ENCODE results near the gene GATA2.

Gene GATA2

DNA sequence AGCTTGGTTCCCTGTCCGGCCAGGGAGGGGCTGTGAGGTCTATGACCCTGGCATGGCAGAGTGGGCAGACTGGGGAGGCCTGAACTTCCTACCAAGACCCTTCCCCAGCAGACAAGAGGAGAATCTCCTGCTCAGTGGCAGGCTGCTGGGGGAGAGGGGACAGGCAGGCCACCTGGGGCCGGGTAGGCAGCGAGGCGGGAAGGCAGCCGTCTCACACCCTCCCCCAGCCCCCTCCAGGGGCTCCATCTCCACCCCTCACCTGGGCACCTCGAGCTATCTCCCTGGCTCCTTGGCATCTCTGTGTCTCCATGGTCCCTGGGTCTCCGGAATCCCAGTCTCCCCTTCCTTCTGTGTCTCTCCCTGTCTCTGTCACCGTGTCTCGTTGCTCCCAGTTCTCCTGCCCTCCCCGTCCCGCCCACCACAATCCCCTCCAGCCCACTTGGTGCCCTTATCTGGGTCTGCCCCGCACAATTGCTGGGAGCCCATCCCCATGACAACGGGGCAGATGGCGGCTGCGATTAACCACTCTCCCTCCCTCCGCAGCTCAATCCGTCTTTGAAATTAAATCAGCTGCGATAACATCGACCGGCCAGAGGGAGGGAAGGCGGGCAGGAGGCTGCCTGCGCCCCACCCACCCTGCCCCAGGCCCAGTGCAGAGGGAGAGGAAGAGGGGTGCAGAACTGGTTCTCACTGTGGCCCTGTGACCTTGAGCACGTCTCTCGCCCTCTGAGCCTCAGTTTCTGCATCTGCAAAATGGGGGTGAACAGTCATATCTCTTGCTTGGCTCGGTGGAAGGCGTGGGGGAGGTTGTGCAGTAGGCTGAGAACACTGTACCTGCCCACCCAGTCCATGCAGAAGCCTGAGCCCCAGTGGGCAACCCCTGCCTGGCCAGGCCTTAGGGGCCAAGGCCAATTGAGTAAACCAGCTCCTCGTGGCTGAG lies 36.0 kb downstream of the GATA2 start:
- DNase-seq (ENCODE audit: low read depth in 2 of 2) = no peak

DNA sequence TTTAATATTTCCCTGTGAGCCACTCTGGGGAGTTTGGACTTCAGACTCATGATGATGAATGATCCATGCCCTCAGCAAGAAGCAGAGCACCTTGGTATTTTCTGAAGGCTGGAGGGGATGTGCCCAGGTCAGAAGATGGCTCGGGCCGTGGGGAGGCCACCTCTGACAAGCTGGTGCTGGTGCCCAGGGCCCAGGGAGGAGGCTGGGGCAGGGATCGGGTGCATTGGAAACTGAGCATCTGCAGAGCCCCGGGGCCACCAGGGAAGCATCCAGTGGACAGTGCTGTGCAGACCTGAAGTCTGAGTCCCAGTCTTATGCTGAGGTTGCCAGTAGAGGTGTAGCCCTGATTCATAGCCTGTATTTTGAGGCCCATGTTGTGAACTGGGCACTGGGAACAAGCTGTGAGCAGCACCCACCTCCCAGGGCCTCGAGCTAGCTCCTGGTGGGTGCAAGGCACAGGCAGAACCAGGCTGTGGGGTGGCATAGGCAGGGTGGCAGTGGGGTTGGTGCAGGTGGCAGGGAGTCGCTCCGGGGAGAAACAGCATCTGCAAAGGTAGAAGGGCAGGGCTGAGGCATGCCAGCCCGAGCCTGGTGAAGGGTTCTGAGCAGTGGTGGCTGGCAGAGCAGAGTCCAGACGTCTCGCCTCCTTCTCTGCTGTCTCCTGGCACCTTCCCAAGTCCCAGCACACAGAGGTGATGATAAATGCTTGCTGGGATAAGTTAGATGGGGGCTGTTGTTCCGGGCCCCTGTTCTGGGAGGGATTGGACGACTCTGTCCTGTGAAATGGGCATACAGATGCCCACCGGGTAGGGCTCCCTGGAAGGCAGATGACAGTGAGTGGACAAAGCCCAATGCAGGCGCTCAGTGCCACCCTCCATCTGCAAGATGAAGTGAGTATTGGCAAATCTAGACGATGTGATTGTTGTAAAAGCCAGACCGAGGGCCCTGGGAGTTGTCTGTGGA lies 36.9 kb downstream of the GATA2 start:
- no peak for DNase-seq (ENCODE audit: low read depth in 2 of 2)

DNA sequence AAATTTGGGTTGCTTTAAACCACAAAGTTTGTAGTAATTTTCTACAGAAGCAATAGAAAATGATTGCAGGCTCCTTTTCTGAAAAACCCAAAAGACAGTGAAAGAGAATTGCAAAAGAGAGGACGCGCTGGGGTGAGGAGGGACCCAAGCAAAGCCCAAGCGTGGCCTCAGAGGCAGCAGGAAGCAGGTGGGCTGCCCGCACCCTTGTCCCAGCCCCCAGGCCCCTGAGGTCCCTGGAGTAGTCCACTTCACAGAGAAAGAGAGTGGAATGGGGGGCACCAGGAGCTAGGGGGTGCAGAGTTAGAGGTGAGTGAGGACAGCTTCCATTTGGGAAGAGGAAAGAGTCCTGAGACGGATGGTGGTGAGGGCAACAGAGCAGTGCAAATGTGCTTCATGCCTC lies 37.9 kb downstream of the GATA2 start:
- no peak for DNase-seq (ENCODE audit: low read depth in 2 of 2)

DNA sequence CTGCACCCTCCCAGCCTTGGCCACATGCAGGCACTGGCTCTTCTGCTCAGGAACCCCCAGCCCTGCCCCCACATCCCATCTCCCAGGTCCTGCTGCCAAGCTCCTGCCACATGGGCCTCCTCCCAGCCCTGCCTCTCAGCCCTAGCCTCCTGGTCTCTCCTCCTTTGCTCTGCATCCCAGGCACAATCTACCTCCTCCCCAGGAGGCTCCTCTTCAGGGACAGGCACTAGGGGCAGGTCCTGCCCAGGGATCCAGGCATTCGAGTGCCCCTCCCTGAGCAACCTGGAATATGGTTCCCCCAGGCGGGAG lies 38.7 kb downstream of the GATA2 start:
- no peak for DNase-seq (ENCODE audit: low read depth in 2 of 2)

DNA sequence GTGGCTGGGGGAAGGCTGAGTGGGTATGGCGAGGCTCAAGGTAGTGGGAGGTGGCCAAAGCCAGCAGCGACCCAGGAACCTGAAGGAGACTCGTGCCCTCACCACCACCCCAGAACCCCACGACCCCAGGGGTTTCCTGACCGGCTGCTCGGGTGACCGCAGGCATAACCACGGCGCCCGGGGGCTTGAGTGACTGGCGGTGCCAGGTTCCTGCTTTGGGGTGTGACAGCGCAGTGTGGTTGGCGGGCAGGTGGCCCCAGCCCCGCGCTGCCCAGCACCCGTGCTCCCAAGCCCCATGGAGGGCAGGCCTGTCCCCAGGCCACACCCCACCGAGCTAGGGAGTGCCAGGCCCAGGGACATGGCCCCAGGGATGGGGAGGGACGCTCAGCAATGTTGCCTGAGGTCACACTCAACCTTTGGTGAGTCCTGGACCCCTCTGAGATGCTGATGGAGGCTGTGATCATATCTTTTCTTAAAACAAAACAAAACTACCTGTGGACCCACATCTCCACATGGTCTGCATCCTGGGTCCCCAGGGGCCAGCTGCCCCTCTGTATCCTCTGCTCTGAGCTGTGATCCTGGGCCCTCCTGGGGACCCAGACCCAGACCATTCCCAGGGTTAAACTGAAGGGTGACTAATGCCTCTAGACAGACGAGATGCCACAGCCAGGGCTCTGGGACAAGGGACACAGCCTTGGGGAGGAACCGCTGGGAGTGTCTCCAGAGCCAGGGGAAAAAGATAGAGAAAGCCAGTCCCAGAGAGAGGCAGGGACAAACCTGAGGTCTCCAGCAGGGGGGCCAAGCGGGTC lies 39.3 kb downstream of the GATA2 start:
- DNase-seq (ENCODE audit: low read depth in 2 of 2) = no peak

DNA sequence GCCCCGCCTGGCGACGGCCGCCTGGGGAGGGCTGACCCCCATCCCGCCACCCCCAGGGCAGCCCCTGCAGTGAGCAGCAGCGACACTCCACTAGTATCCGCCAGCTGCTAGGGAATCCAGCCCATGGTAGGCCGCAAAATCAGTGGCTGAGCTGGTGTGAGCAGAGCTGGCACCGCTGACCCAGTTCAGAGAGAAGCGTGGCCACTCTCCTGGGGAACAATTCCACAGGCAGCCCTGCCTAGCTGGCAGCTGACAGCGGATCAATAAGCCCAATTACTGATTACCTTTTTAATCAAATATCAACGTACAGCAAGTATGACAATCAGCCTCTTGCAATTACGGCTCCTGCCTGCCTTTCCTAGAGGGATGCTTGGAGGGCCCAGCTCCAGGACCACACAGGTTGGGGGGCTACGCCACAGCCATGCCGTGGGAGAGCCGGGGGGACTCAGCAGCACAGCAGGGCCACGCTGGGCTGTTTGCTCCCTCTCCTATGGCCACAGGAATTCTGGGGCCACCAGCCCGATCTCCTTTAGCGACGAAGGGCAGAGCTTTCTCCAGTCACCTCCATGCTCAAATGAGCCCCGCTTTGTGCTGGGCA lies 40.2 kb downstream of the GATA2 start:
- no peak for DNase-seq (ENCODE audit: low read depth in 2 of 2)

DNA sequence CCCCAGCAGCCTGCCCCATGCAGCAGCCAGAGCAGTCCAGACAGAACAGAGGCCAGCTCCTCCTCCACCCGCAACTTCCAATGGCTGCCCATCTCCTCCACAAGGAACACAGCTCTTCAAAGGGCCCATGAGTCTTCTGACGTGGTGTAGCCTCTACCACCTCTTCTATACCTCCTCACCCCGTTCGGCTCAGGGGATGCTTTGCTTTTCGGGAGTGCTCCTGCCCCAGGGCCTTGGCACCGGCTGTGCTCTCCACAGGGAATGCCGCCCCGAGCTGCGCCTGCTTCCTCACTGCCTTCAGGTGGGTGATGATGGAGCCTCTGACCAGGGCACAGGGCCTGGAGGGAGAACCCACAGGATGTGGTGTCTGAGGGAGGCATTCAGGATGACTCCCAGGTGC lies 40.9 kb downstream of the GATA2 start:
- no peak for DNase-seq (ENCODE audit: low read depth in 2 of 2)

DNA sequence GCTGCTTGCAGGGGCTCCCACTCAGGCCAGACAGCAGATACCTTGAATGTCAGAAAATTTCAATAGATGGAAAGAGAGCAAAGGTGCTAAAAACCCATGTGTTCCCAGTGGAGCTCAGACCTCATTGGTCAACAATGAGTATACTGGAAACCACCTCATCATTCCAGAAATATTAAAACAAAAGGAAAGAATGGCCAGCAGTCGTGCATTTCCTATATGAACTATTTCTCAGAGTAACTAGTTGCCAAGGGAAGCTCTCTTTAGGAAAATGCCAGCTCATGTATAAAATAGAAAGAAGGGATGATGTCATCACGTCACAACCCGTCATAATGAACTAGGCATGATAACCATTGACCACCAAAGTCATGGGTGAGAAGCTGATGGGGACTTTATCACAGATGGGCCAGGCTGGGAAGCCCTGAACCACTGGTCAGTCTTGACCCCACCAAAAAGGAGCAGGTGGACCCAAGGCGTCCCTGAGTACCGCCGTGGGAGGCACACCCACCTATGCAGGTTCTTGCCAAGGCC lies 43.8 kb downstream of the GATA2 start:
- DNase-seq (ENCODE audit: low read depth in 2 of 2) = no peak

DNA sequence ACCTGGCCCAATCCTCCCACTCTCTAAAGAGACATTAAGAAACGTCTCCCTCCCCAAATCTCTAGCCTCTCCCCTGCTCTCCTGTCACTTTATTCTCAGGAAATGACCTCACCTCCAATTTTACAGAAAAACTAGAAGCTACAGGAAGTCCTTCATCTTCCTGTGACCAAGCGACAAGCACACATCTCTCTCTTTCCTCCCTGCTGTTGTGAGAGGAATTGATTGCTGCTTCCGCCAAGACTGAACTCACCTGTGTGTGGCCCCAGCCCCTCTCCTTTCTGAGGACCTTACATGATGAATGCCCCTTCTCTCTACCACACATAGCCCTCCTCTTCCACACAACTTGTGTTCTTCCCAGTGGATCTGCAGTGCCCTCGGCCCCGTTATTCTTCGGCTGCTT lies 44.5 kb downstream of the GATA2 start:
- no peak for DNase-seq (ENCODE audit: low read depth in 2 of 2)

DNA sequence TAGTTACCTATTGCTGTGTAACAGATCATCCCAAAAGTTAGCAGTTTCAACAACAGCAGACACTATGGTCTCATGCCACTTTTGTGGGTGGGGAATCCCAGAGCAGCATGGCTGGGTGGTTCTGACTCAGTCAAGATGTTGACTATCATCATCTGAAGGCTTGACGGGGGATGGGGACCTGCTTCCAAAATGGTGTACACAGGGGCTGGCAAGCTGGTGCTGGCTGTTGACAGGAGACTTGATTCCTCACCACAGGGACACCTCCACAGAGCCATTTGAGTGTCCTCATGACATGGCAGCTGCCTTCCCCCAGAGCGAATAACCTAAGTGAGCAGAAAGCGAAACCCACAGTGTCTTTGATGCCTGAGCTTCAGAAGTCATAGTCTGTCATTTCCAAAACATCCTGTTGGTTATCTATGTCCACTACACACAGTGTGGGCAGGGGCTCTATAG lies 45.4 kb downstream of the GATA2 start:
- DNase-seq (ENCODE audit: low read depth in 2 of 2) = no peak

DNA sequence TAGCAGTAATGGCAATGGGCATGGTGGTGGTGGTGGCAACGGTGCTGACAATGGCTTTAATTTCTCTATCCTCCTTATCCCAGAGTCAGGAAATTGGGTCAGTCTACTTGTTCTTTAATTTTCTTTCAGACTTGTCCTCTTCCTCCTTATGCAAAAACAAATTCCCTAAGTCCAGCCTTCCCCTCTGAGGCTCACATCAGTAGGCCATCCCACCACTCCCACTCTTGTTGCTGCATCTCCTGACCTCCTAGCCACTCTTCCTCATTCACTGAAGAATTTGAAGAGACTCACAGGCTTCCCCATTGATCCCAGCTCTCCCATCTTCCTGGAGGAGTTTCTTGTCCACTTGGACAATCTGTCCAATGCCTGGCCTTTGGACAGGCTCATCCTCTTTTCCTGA lies 46.2 kb downstream of the GATA2 start:
- no peak for DNase-seq (ENCODE audit: low read depth in 2 of 2)

DNA sequence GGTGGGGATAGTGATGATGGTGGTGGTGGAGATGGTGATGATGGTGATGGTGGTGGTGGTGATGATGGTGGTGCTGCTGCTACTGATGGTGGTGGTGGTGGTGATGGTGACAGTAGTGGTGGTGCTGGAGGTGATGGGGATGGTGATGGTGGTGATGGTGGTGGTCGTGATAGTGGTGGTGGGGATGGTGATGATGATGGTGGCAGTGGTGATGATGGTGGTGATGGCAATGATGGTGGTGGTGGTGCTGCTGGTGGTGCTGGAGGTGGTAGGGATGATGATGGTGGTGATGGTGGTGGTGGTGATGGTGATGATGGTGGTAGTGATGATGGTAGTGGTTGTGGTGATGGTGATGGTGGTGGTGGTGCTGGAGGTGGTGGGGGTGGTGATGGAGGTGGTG lies 47.6 kb downstream of the GATA2 start:
- DNase-seq (ENCODE audit: low read depth in 2 of 2) = no peak

DNA sequence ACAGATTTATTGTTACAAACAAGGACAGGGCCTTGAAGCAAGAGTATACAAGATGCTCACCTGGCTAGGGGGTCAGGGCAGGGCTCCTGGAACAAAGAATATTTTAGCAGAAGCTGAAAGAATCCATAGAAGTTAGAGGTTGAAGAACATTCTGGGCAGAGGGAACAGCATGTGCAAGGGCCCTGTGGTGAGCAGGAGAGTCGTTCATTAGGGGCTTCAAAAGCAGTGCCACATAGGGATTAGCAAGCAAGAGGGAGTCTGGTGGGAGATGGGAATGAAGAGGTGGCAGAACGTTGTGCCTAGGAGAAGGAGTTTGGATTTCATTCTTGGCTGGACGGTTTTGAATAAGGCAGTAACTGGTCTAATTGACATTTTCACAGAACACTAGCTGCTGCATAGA lies 49.2 kb downstream of the GATA2 start:
- DNase-seq (ENCODE audit: low read depth in 2 of 2) = no peak

DNA sequence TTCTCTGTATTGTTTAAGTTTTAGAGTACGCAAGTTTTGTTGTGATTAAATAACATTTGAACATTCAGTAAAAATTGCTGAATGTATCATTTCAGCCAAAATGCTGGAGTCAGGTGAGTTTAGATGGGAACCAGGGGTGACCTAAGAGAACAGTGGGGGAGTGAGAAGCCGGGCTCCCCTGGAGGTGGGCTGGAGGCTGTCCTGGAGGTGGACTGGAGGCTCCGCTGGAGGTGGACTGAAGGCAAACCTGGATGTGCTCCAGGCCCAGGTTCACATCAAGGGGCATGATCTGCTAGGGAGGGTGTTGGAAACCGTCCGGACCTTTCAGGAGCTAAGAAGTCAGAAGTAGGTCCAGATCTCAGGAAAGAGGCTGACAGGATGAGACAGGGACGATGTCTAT lies 50.1 kb downstream of the GATA2 start:
- no peak for DNase-seq (ENCODE audit: low read depth in 2 of 2)

DNA sequence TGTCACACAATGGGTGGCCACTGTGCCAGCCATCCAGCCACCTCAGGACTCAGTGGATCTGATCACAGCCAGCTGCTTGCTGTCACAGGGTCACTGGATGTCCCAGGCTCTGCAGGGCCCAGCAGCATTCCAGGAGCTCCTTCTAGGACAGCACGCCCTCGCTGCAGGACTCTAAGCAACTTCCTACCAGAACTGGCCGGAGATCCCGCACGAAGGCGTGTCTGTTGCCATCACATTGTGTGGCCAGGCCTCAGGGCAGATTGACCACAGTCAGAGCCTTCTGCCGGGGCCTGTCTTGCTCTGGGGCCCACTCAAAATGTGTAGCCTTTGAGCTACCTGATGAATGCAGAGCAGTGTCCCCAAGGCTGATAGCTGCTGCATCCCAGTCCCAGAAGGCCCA lies 50.9 kb downstream of the GATA2 start:
- DNase-seq (ENCODE audit: low read depth in 2 of 2) = no peak

DNA sequence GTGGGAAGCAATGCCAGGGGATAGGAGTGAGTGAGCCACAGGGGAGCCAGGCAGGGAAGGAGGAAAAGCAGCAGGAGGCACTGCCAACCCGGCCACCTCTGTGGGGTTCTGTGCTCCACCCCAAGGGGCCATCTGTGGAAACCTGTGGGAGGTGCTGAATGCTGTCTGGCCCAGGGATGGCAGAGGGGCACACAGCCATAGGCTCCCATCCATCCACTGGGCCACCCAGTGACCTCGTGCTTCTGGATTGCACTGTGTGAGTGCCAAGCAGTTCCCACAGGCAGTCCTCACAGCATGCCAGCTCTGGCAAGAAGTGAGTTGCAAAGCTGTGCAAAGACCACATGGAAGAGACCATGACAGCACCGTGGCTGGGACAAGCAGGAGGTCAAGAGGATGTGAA lies 53.8 kb downstream of the GATA2 start:
- DNase-seq (ENCODE audit: low read depth in 2 of 2) = no peak

DNA sequence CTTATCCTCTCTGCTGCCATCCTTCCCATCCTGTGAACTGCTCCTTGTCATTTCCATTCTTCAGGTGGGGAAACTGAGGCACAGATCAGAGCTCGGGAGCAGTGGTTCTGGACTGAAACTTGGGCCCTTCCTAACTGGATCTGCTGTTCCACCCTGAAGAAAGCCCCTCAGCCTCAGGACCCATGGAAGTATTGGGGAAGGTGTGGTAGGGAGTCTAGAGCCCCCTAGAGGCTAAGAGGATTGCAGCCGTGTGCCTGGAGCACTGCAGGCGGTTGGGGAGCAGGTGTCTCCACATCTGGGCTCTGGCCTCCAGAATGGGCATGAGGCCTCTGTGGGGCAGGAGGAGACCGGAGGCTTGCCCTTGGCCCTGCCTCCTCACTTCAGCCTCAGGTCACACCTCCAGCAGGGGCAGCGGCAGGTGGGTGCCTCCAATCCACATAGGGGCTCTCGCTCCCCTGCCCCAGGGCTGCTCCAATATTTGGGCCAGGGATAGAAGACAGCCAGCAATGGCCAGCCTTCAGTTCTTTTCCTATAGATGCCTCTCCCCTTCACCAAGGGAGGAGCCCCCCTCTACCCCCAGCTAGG lies 54.4 kb downstream of the GATA2 start:
- DNase-seq (ENCODE audit: low read depth in 2 of 2) = no peak

DNA sequence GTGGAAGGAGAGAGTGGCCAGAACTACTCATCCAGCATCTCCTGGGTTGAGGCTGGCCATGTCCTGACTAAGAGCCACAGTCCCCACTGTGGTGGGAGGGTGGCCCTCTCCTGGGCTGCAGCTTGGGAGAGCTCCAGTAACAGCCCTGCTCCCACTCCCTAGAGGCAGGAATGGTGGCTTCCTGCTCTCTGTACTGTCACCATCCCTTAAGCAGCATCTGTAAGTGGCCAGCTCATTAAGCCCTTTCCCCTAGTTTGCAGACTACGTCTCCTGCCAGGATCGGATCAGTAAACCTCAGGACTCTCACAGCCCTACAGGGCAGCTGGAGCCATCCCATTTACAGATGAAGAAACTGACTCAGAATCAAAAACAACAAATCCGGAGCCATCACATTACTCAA lies 56.8 kb downstream of the GATA2 start:
- DNase-seq (ENCODE audit: low read depth in 2 of 2) = no peak

DNA sequence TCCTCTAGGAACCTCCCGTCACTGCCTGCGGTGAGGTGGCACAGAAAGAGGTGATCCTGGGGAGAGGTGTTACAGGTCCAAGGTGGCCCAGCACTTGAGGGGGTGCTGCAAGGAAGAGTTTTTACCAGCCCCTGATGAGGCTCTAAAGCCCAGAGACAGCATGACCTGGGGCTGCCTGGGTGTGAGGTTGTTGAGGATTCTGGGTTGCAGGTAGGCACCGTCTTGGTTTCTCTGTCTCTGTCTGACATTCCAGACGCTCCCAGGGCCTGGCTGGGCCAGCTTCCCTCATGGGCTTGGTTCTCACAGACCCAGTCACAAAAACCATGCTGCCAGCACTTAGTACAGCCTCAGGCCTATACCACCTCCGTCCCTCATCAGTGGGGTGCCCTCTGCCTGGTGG lies 57.4 kb downstream of the GATA2 start:
- no peak for DNase-seq (ENCODE audit: low read depth in 2 of 2)

DNA sequence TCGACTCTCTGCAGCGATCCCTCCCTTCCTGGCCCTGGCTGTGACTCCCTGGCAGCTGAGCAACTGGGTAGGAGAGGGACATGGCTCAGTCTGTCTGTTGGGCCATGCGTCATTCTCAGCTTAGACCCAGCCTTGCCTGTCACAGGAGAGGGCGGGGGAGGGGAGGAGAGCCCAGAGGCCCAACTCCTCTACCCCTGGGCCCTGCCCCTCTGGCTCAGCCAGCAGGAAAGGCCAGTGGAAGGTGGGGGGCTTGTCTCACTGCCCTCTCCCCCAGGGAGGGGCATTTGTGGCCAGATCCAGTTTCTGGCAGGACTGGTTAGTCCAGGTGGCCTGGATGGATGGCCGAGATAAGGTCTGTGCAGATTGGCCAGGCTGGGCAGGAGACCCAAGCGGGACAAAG lies 57.9 kb downstream of the GATA2 start:
- DNase-seq (ENCODE audit: low read depth in 2 of 2) = no peak

DNA sequence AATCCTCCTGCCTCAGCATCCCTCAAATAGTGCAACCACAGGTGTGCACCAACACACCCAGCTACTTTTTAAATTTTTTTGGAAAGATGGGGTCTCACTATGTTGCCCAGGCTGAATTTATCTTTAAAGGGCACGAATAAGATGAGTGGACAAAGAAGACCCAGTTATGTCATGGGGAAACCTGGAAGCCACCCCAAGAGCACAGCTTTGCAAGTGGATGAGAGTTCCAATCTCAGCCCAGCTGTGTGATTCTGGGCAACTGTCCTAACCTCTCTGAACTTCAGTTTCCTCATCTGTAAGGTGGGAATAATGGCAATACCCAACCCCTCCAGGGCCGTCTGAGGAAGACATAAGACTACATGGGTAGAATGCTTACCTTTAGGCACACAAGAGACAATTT lies 58.5 kb downstream of the GATA2 start:
- DNase-seq (ENCODE audit: low read depth in 2 of 2) = no peak
